ENCODE measurements around the gene CARD16.

The CARD16 gene

DNA sequence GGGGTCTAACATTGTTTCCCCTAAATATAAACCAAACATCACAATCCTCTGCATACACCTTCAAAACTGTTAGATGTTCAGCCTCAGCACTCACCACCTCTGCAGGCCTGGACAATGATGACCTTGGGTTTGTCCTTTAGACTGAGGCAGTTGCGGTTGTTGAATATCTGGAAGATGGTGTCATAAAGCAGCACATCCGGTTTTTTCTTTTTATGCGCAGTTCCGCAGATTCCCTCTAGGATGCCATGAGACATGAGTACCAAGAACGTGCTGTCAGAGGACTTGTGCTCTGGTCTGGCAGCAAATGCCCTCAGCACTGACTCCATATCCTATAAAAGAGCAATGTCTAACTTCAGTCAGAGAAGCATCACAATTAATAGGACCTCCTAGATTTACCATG lies 45.0 kb downstream of the CARD16 start:
- no peaks in the 10 kb centered on the region for H3K36me3 ChIP-seq
- DNase-seq, result no peak
- no peak overlapping the region for H3K27ac ChIP-seq
- no peaks in the 10 kb centered on the region for H3K9me3 ChIP-seq (ENCODE audit: severe bottlenecking)
- H3K4me3 ChIP-seq (ENCODE audit: low read depth, low read length), result no peak overlapping the region
- no peaks in the 10 kb centered on the region for H3K27me3 ChIP-seq (ENCODE audit: insufficient read depth, low read depth, severe bottlenecking)
- TF ChIP-seq, protein P1, sequence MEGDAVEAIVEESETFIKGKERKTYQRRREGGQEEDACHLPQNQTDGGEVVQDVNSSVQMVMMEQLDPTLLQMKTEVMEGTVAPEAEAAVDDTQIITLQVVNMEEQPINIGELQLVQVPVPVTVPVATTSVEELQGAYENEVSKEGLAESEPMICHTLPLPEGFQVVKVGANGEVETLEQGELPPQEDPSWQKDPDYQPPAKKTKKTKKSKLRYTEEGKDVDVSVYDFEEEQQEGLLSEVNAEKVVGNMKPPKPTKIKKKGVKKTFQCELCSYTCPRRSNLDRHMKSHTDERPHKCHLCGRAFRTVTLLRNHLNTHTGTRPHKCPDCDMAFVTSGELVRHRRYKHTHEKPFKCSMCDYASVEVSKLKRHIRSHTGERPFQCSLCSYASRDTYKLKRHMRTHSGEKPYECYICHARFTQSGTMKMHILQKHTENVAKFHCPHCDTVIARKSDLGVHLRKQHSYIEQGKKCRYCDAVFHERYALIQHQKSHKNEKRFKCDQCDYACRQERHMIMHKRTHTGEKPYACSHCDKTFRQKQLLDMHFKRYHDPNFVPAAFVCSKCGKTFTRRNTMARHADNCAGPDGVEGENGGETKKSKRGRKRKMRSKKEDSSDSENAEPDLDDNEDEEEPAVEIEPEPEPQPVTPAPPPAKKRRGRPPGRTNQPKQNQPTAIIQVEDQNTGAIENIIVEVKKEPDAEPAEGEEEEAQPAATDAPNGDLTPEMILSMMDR (IDR thresholded peaks at IDR 0.05; ENCODE audit: low read depth, low read length), result 0 out of 2 replicates have a peak, but pooled peaks have one; percentile 11

DNA sequence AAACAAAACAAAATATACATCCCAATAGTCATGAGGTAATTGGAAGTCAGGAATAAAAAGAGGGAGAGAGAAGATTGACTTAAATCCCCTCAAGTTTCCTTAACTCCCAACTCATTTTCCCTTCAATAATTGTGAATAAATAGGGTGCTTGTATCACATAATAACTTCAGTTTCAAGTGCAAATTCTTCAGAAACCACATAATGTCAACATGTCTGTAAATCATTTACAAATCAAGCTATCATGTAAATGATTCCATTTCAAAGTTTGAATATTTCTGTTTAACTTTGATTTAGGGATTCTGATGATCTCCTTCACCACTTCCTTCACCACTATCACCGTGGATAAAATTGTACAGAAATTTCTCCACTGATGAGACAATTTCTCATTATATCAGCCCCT lies 45.4 kb downstream of the CARD16 start:
- TF ChIP-seq, protein P1 (IDR thresholded peaks at IDR 0.05; ENCODE audit: low read depth, low read length), result no peak

DNA sequence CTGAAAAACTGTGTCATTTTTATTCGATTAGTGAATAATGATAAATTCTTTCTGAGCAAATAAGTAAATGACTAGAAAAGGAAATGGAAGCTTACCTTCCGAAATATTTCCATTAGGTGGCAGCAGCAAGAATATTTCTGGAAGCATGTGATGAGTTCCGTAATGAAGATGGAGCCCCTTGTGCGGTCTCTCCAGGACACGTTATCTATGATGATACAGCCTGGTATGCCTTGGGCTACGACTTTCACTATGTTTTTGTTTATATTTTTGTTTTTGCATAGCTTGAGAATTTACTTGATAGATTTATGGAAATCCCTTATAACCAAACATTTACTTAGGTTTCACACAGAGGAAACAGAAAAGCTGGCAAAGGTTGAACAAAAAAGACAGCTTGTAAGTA lies 47.8 kb downstream of the CARD16 start:
- no peak overlapping the region for H3K4me3 ChIP-seq (ENCODE audit: low read depth, low read length)
- TF ChIP-seq, protein P1 (IDR thresholded peaks at IDR 0.05; ENCODE audit: low read depth, low read length), result no peak
- no peak overlapping the region for H3K27ac ChIP-seq
- no peaks in the 10 kb centered on the region for H3K36me3 ChIP-seq
- H3K27me3 ChIP-seq (ENCODE audit: insufficient read depth, low read depth, severe bottlenecking), result no peaks in the 10 kb centered on the region
- no peaks in the 10 kb centered on the region for H3K9me3 ChIP-seq (ENCODE audit: severe bottlenecking)
- no peak for DNase-seq

More for the DNA sequence above, 45.4 kb downstream of the CARD16 start:
- Histone ChIP-seq H3K9me3 (ENCODE audit: severe bottlenecking) (no peaks in the 10 kb centered on the region), H3K27me3 (ENCODE audit: insufficient read depth, low read depth, severe bottlenecking) (no peaks in the 10 kb centered on the region), H3K36me3 (no peaks in the 10 kb centered on the region), H3K27ac (no peak overlapping the region), H3K4me3 (ENCODE audit: low read depth, low read length) (no peak overlapping the region)
- no peak for DNase-seq

DNA sequence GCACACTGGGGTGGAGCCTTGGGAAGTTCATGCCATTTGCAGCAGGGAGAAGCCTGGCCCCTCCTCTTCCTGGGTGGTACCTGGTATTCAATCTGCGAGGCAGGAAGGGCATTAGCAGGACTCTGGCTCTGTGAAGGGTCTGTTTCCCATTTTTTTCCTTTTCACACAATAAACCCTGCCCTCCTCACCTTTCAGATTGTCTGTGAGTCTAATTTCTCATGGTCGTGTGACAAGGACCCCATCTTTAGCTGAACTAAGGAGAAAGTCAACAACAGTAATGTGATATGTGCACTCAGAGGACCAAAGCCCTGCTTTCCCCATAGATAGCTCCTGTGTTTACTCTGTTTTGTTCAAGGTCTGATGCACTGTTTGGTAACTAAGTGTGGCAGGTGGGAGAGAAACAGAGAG lies 50.1 kb downstream of the CARD16 start:
- no peaks in the 10 kb centered on the region for H3K36me3 ChIP-seq
- DNase-seq, result no peak
- H3K9me3 ChIP-seq (ENCODE audit: severe bottlenecking), result no peaks in the 10 kb centered on the region

GRCh38 chr11:104992781-104993180 lies 52.4 kb downstream of the CARD16 start:
- TF ChIP-seq, protein P1 (IDR thresholded peaks at IDR 0.05; ENCODE audit: low read depth, low read length), result no peak
- H3K36me3 ChIP-seq, result no peaks in the 10 kb centered on the region
- no peaks in the 10 kb centered on the region for H3K9me3 ChIP-seq (ENCODE audit: severe bottlenecking)
- no peak overlapping the region for H3K4me3 ChIP-seq (ENCODE audit: low read depth, low read length)
- H3K27me3 ChIP-seq (ENCODE audit: insufficient read depth, low read depth, severe bottlenecking), result no peaks in the 10 kb centered on the region
- DNase-seq, result no peak
- no peak overlapping the region for H3K27ac ChIP-seq

More for the DNA sequence above, 50.1 kb downstream of the CARD16 start:
- H3K27me3 ChIP-seq (ENCODE audit: insufficient read depth, low read depth, severe bottlenecking), result no peaks in the 10 kb centered on the region
- H3K4me3 ChIP-seq (ENCODE audit: low read depth, low read length), result no peak overlapping the region
- TF ChIP-seq, protein P1 (IDR thresholded peaks at IDR 0.05; ENCODE audit: low read depth, low read length), result no peak
- no peak overlapping the region for H3K27ac ChIP-seq

DNA sequence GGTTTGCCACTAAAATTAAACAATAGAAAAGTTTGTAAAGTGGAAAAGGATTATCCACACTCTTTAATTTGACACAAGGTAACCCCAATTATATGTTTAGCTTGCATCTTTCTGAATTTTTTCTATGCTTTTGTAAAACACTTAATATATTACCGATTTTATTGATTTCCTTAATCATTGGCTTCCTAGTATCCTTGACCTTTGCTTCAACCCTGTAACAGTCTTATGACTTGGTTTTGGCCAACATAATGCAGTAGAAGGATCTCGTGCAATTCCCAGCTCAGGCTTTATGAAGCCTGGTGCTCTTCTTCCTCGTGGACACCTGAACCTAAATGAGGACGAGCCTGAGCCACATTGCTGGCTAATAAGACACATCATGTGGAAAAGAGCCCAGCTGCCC lies 53.1 kb downstream of the CARD16 start:
- TF ChIP-seq, protein P1 (IDR thresholded peaks at IDR 0.05; ENCODE audit: low read depth, low read length), result no peak
- no peaks in the 10 kb centered on the region for H3K36me3 ChIP-seq

More for the DNA sequence above, 53.1 kb downstream of the CARD16 start:
- H3K27ac ChIP-seq, result no peak overlapping the region
- no peaks in the 10 kb centered on the region for H3K27me3 ChIP-seq (ENCODE audit: insufficient read depth, low read depth, severe bottlenecking)
- H3K9me3 ChIP-seq (ENCODE audit: severe bottlenecking), result no peaks in the 10 kb centered on the region
- DNase-seq, result no peak
- H3K4me3 ChIP-seq (ENCODE audit: low read depth, low read length), result no peak overlapping the region

All from WERI-Rb-1 (cell line).